Kidney (tissue), 14 donors: Measurements from ENCODE around the gene MYH6. TPM values are rescaled to one million over a fixed set of nuclear protein-coding genes. Genes with fewer than 3 reads are reported as not detected.
A peak's percentile ranks its signal among the peaks of the same experiment; 100 is the strongest.
"Not testable (repeated sequence)": the region's sequence is repeated elsewhere in the genome, so short reads cannot be mapped to it uniquely, and the experiment has no call there.

Source experiments
- DNase-seq, 5 donors: peaks; one replicate each; pipeline ENCODE4 v3.0.0-alpha.2; 2013 to 2020
- FAIRE-seq: peaks from 2 replicates; lab custom pipeline; 2012; peaks lifted over from hg19 to GRCh38; lab: Jason Lieb, UNC
- H3K27ac ChIP-seq, 2 donors: one replicate each; pipeline ENCODE4 v1.7.0; 2013; ENCODE audit warnings: low read depth in 2 of 2, low read length in 2 of 2, inconsistent platforms in 1 of 2
- H3K27me3 ChIP-seq: one replicate; pipeline ENCODE4 v1.7.1; 2013; ENCODE audit warnings: low read length, inconsistent platforms; ENCODE audit not compliant: control insufficient read depth, insufficient read depth
- H3K36me3 ChIP-seq, 3 donors: one replicate each; pipeline versions ENCODE4 v1.7.0 to v1.7.1; 2013; ENCODE audit warnings: low read length in 3 of 3, control low read depth in 1 of 3, inconsistent platforms in 1 of 3; ENCODE audit not compliant: insufficient read depth in 3 of 3, control insufficient read depth in 2 of 3
- H3K4me1 ChIP-seq, 3 donors: one replicate each; pipeline versions ENCODE4 v1.7.0 to v1.7.1; 2013; ENCODE audit warnings: low read length in 3 of 3, inconsistent platforms in 1 of 3, low read depth in 1 of 3; ENCODE audit not compliant: control insufficient read depth in 2 of 3, insufficient read depth in 2 of 3
- H3K4me3 ChIP-seq, 3 donors: one replicate each; pipeline versions ENCODE4 v1.7.0 to v1.8.1; 2013; ENCODE audit warnings: low read length in 3 of 3, control low read depth in 1 of 3, inconsistent platforms in 1 of 3
- H3K9ac ChIP-seq, 3 donors: one replicate each; pipeline versions ENCODE4 v1.7.0 to v1.7.1; 2013; ENCODE audit warnings: low read length in 3 of 3, control low read depth in 1 of 3, inconsistent platforms in 1 of 3
- H3K9me3 ChIP-seq, 3 donors: one replicate each; pipeline versions ENCODE4 v1.7.0 to v1.7.1; 2013; ENCODE audit warnings: low read length in 3 of 3, control low read depth in 1 of 3, inconsistent platforms in 1 of 3; ENCODE audit not compliant: control insufficient read depth in 2 of 3, insufficient read depth in 1 of 3
- CTCF ChIP-seq: IDR thresholded peaks from 3 replicates; pipeline ENCODE4 v1.5.1; 2012; ENCODE audit warnings: mild to moderate bottlenecking, moderate library complexity, borderline replicate concordance; ENCODE audit not compliant: insufficient read depth; ENCODE audit errors: extremely low read depth
- intact Hi-C: fragments of 100-400 bp; cut with DNase I; formaldehyde crosslinking; loops from one replicate; pipeline ENCODE4 v1.11.1; 2022
- polyA plus RNA-seq: library from polyadenylated mRNA; stranded (reverse); fragments of 350-450 nt; fragmentation: Illumina TruSeq; extraction: RNeasy Lipid Tissue Mini Kit (QIAGEN cat#74804); gene quantifications from one replicate; pipeline ENCODE4 v1.2.3, GENCODE V29; 2014; ENCODE audit warnings: low read depth, low replicate concordance; ENCODE audit not compliant: insufficient read depth
- total RNA-seq: library from RNA; stranded (reverse); fragmentation: NEBNext Ultra II Directional; extraction: Animal tissue kit (Norgen Biotek cat#: 25700); gene quantifications from one replicate; pipeline ENCODE4 v1.2.1, GENCODE V29; 2021
- donor health status: control.
- donor health status: control.
- donor health status: control.
- donor health status: control.
- donor health status: control.
- donor health status: DM: yes; HTN: yes; CAD: no.
- donor health status: Normal renal cell carcinoma (clear cell type).

MYH6 gene
- total and polyA plus RNA-seq, 2 donors from 2014 or later: 0.03 to 0.13 TPM

GRCh38 chr14:23430723-23431085, 22.6 kb upstream of the MYH6 start:
- intact Hi-C loops: no loop called here
- H3K36me3 ChIP-seq: no peaks in the 10 kb centered on the region
- FAIRE-seq (no peak), DNase-seq (peak in 4 of 5 donors; percentile 59 to 80 (median 70))
- H3K4me1 ChIP-seq: no peaks in the 10 kb centered on the region
- H3K27ac ChIP-seq: no peak overlapping the region
- TF ChIP-seq CTCF: no peak
- H3K4me3 ChIP-seq: no peak overlapping the region
- H3K27me3 ChIP-seq: no peaks in the 10 kb centered on the region
- H3K9me3 ChIP-seq: no peaks in the 10 kb centered on the region
- H3K9ac ChIP-seq: no peak overlapping the region

- DNase-seq: no peak
- Histone ChIP-seq H3K4me3 (no peak overlapping the region), H3K27ac (no peak overlapping the region), H3K27me3 (no peaks in the 10 kb centered on the region), H3K9me3 (no peaks in the 10 kb centered on the region), H3K4me1 (no peaks in the 10 kb centered on the region), H3K9ac (no peak overlapping the region), H3K36me3 (no peaks in the 10 kb centered on the region)
- intact Hi-C loops: no loop called here
- TF ChIP-seq CTCF: no peak
- FAIRE-seq: no peak
Measured at GRCh38 chr14:23430016-23430722, 22.1 kb upstream of the MYH6 start.

- Histone ChIP-seq H3K9me3 (no peaks in the 10 kb centered on the region), H3K4me1 (no peaks in the 10 kb centered on the region), H3K9ac (no peak overlapping the region), H3K27me3 (no peaks in the 10 kb centered on the region), H3K36me3 (no peaks in the 10 kb centered on the region), H3K4me3 (no peak overlapping the region), H3K27ac (no peak overlapping the region)
- intact Hi-C loops: no loop called here
- no peak for DNase-seq
- TF ChIP-seq CTCF: no peak
- no peak for FAIRE-seq
Measured at GRCh38 chr14:23428686-23429495, 20.8 kb upstream of the MYH6 start.

GRCh38 chr14:23425798-23426197, 17.7 kb upstream of the MYH6 start:
- H3K27ac ChIP-seq, H3K9me3 ChIP-seq, H3K27me3 ChIP-seq, H3K4me1 ChIP-seq, H3K9ac ChIP-seq, intact Hi-C loops, FAIRE-seq, H3K36me3 ChIP-seq, H3K4me3 ChIP-seq: not testable (repeated sequence)
- peak in 1 of 5 donors; percentile 14 for DNase-seq
